Right lobe of liver (tissue), 4 donors: ENCODE data around the gene AP1G2.

ENCODE experiments used
- CTCF ChIP-seq, 4 donors: fragments of 200-600 bp in 3 of 4; fragments of 450-650 bp in 1 of 4; IDR thresholded peaks; one replicate each; pipeline versions ENCODE4 v1.5.1 to v1.8.0; 2016 to 2022; ENCODE audit warnings: antibody characterized with exemption in 4 of 4, mild to moderate bottlenecking in 2 of 4
- POLR2A ChIP-seq: fragments of 450-650 bp; IDR thresholded peaks from one replicate; pipeline ENCODE4 v1.6.1; 2017; ENCODE audit warnings: antibody characterized with exemption, mild to moderate bottlenecking
- donor health status: DM: no; HTN: no; CAD: no.
- donor health status: DM: no; HTN: no; CAD: no.
- donor health status: DM: no; HTN: yes; CAD: no.

- TF ChIP-seq CTCF (IDR thresholded peaks at IDR 0.05) (no peak), POLR2A (no peak)
Observed at GRCh38 chr14:23572524-23572828, 4.9 kb upstream of the AP1G2 start.
